Measurements from ENCODE around the gene ACOT4.

DNA sequence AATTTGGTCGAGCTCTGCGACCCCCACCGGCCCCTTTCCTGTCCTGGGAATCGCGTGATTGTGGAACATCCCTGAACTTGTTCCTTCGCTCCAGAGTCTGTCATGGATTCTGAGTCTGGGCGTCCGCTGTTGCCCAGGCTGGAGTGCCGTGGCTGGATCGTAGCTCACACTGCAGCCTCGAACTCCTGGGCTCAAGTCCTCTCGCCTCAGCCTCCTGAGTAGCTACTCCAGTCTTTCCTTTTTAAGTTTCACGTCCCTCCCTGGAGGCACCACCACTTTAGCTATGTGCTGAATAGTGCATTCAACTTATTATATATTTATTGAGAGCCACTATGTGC lies 21.3 kb downstream of the ACOT4 start:
- TF ChIP-seq, protein P1, sequence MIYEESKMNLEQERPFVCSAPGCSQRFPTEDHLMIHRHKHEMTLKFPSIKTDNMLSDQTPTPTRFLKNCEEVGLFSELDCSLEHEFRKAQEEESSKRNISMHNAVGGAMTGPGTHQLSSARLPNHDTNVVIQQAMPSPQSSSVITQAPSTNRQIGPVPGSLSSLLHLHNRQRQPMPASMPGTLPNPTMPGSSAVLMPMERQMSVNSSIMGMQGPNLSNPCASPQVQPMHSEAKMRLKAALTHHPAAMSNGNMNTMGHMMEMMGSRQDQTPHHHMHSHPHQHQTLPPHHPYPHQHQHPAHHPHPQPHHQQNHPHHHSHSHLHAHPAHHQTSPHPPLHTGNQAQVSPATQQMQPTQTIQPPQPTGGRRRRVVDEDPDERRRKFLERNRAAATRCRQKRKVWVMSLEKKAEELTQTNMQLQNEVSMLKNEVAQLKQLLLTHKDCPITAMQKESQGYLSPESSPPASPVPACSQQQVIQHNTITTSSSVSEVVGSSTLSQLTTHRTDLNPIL (CRISPR knock-in tag; IDR thresholded peaks at IDR 0.05; ENCODE audit: low read depth) = no peak
- no peak for TF ChIP-seq ARNTL (CRISPR knock-in tag; IDR thresholded peaks at IDR 0.05; ENCODE audit: borderline replicate concordance, low read depth)
- no peak for TF ChIP-seq TCF4 (CRISPR knock-in tag; IDR thresholded peaks at IDR 0.05; ENCODE audit: borderline replicate concordance)
- TF ChIP-seq, protein P2, sequence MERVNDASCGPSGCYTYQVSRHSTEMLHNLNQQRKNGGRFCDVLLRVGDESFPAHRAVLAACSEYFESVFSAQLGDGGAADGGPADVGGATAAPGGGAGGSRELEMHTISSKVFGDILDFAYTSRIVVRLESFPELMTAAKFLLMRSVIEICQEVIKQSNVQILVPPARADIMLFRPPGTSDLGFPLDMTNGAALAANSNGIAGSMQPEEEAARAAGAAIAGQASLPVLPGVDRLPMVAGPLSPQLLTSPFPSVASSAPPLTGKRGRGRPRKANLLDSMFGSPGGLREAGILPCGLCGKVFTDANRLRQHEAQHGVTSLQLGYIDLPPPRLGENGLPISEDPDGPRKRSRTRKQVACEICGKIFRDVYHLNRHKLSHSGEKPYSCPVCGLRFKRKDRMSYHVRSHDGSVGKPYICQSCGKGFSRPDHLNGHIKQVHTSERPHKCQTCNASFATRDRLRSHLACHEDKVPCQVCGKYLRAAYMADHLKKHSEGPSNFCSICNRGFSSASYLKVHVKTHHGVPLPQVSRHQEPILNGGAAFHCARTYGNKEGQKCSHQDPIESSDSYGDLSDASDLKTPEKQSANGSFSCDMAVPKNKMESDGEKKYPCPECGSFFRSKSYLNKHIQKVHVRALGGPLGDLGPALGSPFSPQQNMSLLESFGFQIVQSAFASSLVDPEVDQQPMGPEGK (CRISPR knock-in tag; IDR thresholded peaks at IDR 0.05; ENCODE audit: borderline replicate concordance) = no peak
- no peak for TF ChIP-seq RARB (CRISPR knock-in tag; IDR thresholded peaks at IDR 0.05)
- TF ChIP-seq, protein P3, sequence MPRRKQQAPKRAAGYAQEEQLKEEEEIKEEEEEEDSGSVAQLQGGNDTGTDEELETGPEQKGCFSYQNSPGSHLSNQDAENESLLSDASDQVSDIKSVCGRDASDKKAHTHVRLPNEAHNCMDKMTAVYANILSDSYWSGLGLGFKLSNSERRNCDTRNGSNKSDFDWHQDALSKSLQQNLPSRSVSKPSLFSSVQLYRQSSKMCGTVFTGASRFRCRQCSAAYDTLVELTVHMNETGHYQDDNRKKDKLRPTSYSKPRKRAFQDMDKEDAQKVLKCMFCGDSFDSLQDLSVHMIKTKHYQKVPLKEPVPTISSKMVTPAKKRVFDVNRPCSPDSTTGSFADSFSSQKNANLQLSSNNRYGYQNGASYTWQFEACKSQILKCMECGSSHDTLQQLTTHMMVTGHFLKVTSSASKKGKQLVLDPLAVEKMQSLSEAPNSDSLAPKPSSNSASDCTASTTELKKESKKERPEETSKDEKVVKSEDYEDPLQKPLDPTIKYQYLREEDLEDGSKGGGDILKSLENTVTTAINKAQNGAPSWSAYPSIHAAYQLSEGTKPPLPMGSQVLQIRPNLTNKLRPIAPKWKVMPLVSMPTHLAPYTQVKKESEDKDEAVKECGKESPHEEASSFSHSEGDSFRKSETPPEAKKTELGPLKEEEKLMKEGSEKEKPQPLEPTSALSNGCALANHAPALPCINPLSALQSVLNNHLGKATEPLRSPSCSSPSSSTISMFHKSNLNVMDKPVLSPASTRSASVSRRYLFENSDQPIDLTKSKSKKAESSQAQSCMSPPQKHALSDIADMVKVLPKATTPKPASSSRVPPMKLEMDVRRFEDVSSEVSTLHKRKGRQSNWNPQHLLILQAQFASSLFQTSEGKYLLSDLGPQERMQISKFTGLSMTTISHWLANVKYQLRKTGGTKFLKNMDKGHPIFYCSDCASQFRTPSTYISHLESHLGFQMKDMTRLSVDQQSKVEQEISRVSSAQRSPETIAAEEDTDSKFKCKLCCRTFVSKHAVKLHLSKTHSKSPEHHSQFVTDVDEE (CRISPR knock-in tag; IDR thresholded peaks at IDR 0.05) = no peak
- TF ChIP-seq PPARA (CRISPR knock-in tag; IDR thresholded peaks at IDR 0.05; ENCODE audit: borderline replicate concordance) = no peak
- TF ChIP-seq, protein P4, sequence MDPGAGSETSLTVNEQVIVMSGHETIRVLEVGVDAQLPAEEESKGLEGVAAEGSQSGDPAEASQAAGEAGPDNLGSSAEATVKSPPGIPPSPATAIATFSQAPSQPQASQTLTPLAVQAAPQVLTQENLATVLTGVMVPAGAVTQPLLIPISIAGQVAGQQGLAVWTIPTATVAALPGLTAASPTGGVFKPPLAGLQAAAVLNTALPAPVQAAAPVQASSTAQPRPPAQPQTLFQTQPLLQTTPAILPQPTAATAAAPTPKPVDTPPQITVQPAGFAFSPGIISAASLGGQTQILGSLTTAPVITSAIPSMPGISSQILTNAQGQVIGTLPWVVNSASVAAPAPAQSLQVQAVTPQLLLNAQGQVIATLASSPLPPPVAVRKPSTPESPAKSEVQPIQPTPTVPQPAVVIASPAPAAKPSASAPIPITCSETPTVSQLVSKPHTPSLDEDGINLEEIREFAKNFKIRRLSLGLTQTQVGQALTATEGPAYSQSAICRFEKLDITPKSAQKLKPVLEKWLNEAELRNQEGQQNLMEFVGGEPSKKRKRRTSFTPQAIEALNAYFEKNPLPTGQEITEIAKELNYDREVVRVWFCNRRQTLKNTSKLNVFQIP (CRISPR knock-in tag; IDR thresholded peaks at IDR 0.05; ENCODE audit: borderline replicate concordance, low read depth) = no peak
- TF ChIP-seq BACH2 (CRISPR knock-in tag; IDR thresholded peaks at IDR 0.05; ENCODE audit: borderline replicate concordance) = no peak
- TF ChIP-seq GLIS3 (CRISPR knock-in tag; IDR thresholded peaks at IDR 0.05) = no peak
- TF ChIP-seq ZFP3 (CRISPR knock-in tag; IDR thresholded peaks at IDR 0.05) = no peak

All from SK-N-SH treated with all-trans-retinoic acid at 6 μM for 48 hours (cell line).